Duodenal mucosa (tissue), 2 donors: ENCODE measurements around the gene ANGPTL2.

ENCODE experiments used
- H3K27ac ChIP-seq: one replicate; pipeline ENCODE4 v1.7.0; 2013; ENCODE audit warnings: low read depth, low read length
- H3K27me3 ChIP-seq, 2 donors: one replicate each; pipeline ENCODE4 v1.7.0; 2013; ENCODE audit warnings: low read length in 2 of 2, control low read depth in 1 of 2; ENCODE audit not compliant: insufficient read depth in 2 of 2, control insufficient read depth in 1 of 2
- H3K36me3 ChIP-seq, 2 donors: one replicate each; pipeline ENCODE4 v1.7.0; 2013; ENCODE audit warnings: low read length in 2 of 2, control low read depth in 1 of 2; ENCODE audit not compliant: insufficient read depth in 2 of 2, control insufficient read depth in 1 of 2
- H3K4me1 ChIP-seq, 2 donors: one replicate each; pipeline ENCODE4 v1.7.0; 2013; ENCODE audit warnings: low read length in 2 of 2, control low read depth in 1 of 2; ENCODE audit not compliant: insufficient read depth in 2 of 2, control insufficient read depth in 1 of 2
- H3K4me3 ChIP-seq, 2 donors: one replicate each; pipeline ENCODE4 v1.7.0; 2013; ENCODE audit warnings: low read length in 2 of 2, low read depth in 1 of 2
- H3K9ac ChIP-seq, 2 donors: one replicate each; pipeline ENCODE4 v1.7.0; 2013; ENCODE audit warnings: low read length in 2 of 2, low read depth in 1 of 2
- H3K9me3 ChIP-seq, 2 donors: one replicate each; pipeline ENCODE4 v1.7.0; 2013; ENCODE audit warnings: low read length in 2 of 2, control low read depth in 1 of 2; ENCODE audit not compliant: control insufficient read depth in 1 of 2

The ANGPTL2 gene

GRCh38 chr9:127130661-127131538 lies 8.5 kb upstream of the ANGPTL2 start:
- no peaks in the 10 kb centered on the region for H3K36me3 ChIP-seq
- H3K27ac ChIP-seq: peak overlapping the region; percentile 23
- H3K9me3 ChIP-seq: no peaks in the 10 kb centered on the region
- no peak overlapping the region for H3K4me3 ChIP-seq
- no peak overlapping the region for H3K9ac ChIP-seq
- no peaks in the 10 kb centered on the region for H3K27me3 ChIP-seq
- peaks cover 12 to 18% of the 10 kb centered on the region in 2 donors for H3K4me1 ChIP-seq

GRCh38 chr9:127130235-127130634 lies 7.8 kb upstream of the ANGPTL2 start:
- Histone ChIP-seq H3K4me3 (no peak overlapping the region), H3K27me3 (no peaks in the 10 kb centered on the region), H3K36me3 (no peaks in the 10 kb centered on the region), H3K27ac (no peak overlapping the region), H3K9ac (no peak overlapping the region), H3K4me1 (peaks cover 12 to 18% of the 10 kb centered on the region in 2 donors), H3K9me3 (no peaks in the 10 kb centered on the region)

DNA sequence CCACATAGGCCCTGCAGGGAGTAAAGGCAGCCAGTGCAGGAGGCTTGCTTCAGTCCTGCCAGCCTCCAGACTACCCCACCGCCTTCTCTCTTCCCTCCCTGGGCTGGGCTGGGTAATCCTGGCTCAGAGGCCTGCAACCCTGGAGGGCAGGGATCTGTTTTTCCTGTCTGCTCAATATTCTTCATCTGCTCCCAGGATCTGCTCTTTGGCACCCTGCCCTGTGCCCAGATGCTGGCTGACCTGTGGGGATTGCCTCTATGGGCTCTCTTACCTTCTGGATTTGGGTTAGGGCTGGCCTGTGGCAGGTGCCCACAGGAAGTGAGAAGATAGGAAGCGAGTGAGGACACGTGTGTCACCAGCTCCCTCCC lies 7.3 kb upstream of the ANGPTL2 start:
- H3K4me1 ChIP-seq: peaks cover 12 to 14% of the 10 kb centered on the region in 2 donors
- H3K27me3 ChIP-seq: no peaks in the 10 kb centered on the region
- H3K9me3 ChIP-seq: no peaks in the 10 kb centered on the region
- no peak overlapping the region for H3K9ac ChIP-seq
- H3K27ac ChIP-seq: no peak overlapping the region
- no peaks in the 10 kb centered on the region for H3K36me3 ChIP-seq
- no peak overlapping the region for H3K4me3 ChIP-seq

DNA sequence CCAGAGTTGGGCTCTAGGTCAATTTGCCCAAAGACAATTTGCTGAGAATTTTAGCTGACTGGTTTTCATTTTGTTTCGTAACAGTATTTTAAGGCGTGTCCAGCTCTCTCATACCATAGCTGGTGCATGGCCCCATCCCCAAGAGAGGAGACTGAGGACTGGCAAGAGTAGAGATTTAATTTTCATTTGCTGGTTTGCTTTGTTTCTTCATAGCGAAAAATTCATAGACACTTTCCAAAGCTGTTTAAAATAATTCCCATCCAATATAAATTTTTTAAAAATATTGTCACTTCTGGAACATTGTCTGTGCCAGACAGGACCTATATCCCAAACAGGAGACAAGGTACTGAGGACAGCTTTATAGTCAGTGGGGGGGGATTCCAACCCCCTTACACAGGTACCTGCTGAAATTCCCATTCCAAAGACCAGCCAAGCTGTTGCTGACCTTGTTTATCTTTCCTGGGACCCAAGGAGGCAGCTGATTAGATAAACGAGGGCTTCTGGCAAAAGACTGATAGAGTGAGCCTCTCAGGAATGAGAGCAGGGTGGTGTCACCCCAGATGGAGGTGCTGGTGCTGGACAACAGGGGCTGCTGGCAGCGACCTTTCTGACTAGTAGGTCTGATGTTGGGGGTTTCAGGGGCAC lies 6.8 kb upstream of the ANGPTL2 start:
- Histone ChIP-seq H3K9ac (no peak overlapping the region), H3K27me3 (no peaks in the 10 kb centered on the region), H3K4me3 (no peak overlapping the region), H3K9me3 (no peaks in the 10 kb centered on the region), H3K27ac (no peak overlapping the region), H3K4me1 (peaks cover 12 to 13% of the 10 kb centered on the region in 2 donors), H3K36me3 (no peaks in the 10 kb centered on the region)

- H3K27ac ChIP-seq: no peak overlapping the region
- H3K36me3 ChIP-seq: no peaks in the 10 kb centered on the region
- H3K4me1 ChIP-seq: peaks cover 13 to 14% of the 10 kb centered on the region in 2 donors
- no peaks in the 10 kb centered on the region for H3K27me3 ChIP-seq
- no peaks in the 10 kb centered on the region for H3K9me3 ChIP-seq
- H3K9ac ChIP-seq: no peak overlapping the region
- no peak overlapping the region for H3K4me3 ChIP-seq
Observed at GRCh38 chr9:127128341-127129072, 6.1 kb upstream of the ANGPTL2 start.

GRCh38 chr9:127126971-127127370 lies 4.5 kb upstream of the ANGPTL2 start:
- Histone ChIP-seq H3K27ac (no peak overlapping the region), H3K36me3 (no peaks in the 10 kb centered on the region), H3K4me1 (peaks cover 17 to 22% of the 10 kb centered on the region in 2 donors), H3K9ac (no peak overlapping the region), H3K4me3 (no peak overlapping the region), H3K9me3 (no peaks in the 10 kb centered on the region), H3K27me3 (no peaks in the 10 kb centered on the region)

DNA sequence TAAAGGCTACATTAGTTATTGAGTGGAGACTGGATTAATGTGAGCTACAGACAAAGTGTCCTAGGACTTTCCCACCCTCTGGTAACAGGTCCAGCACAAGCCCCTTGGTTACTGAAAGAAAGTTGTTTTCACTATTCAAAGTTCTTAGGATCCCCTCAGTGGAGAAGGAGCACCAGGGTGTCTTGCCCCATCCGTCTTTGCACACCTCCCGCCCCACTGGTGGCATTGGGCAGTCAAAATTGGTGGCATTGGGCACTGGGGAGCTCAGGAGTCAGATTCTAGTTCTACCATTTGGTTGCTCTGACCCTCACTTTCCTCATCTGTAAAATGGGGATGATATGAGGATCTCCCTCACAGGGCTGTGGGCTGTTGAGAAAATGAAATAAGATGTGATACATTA lies 2.4 kb upstream of the ANGPTL2 start:
- Histone ChIP-seq H3K27me3 (no peaks in the 10 kb centered on the region), H3K36me3 (peaks cover 0 to 2% of the 10 kb centered on the region in 2 donors), H3K4me1 (peaks cover 13 to 29% of the 10 kb centered on the region in 2 donors), H3K9me3 (no peaks in the 10 kb centered on the region), H3K4me3 (no peak overlapping the region), H3K9ac (no peak overlapping the region), H3K27ac (no peak overlapping the region)

DNA sequence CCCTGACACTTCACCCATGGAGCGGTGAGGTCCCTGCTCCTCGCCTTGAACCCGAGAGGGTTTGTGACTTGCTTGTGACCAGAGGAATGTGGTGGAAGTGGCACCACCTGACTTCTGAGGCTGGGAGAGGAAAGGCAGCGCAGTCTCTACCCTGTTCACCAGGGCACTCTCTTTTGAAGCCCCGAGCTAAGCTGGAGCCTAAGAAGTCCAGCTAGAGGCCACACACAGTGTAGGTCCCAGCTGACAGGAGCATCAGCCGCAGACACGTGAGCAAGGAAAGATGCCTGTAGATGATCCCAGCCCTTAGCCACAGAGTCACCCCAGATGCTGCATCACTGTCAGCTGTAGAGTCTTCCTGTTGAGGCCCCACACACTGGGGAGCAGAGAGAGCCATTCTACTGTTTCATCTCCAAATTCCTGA lies 1.7 kb upstream of the ANGPTL2 start:
- Histone ChIP-seq H3K36me3 (peaks cover 0 to 9% of the 10 kb centered on the region in 2 donors), H3K4me1 (peaks cover 13 to 29% of the 10 kb centered on the region in 2 donors), H3K27ac (no peak overlapping the region), H3K9me3 (no peaks in the 10 kb centered on the region), H3K9ac (no peak overlapping the region), H3K27me3 (no peaks in the 10 kb centered on the region), H3K4me3 (no peak overlapping the region)

DNA sequence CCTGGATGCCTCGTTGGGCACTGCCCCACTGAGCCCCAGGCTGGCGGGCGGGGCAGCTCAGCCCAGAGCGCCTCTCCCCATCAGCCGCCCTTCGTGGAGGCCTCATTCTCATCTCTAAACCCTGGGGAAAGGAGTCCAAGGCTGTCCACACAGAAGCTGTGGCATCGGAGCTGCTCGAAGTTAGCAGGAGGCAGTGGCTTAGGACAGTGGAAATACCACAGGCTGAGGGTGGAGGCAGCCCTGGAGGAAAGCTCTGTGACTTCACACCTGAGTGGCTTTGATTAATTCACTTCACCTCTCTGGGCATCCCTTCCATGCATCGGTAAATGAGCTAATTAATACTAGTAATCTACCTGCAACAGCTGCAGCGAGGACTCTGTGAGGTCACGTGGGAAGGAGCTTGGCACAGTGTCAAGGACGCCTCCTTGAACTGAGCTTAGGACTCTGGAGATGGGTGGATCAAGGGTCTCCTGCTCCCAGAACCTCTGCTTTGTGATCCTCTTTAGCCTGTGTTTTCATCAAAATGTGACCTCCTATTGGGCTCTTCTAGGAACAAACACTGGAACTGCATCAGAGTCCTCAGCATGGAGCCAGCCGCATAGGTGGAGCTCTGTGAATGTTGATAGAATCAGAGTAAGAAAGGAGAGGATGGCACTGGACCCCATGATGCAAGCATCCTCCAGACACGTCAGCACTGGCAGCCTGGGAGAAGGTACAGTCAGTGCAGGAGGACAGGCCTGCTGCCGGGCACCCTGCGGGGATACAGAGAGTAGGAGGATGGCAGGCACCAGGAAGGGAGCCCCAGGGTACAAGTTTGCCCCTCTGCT lies 842 bp upstream of the ANGPTL2 start:
- Histone ChIP-seq H3K36me3 (peaks cover 0 to 13% of the 10 kb centered on the region in 2 donors), H3K27ac (peak overlapping the region; percentile 55), H3K27me3 (no peaks in the 10 kb centered on the region), H3K4me1 (peaks cover 7 to 27% of the 10 kb centered on the region in 2 donors), H3K4me3 (peak overlapping the region in 1 of 2 donors; percentile 24), H3K9ac (no peak overlapping the region), H3K9me3 (no peaks in the 10 kb centered on the region)
